ENCODE results near the gene FTCDNL1. TPM values are rescaled to one million over a fixed set of nuclear protein-coding genes. Genes with fewer than 3 reads are reported as not detected.
A peak's percentile ranks its signal among the peaks of the same experiment; 100 is the strongest.

Gene FTCDNL1
- total and polyA plus RNA-seq, 2 donors = 0.94 to 2.2 TPM

- Histone ChIP-seq H3K36me3 (ENCODE audit: control insufficient read depth in 2 of 2, insufficient read depth in 2 of 2, low read length in 1 of 2) (no peaks in the 10 kb centered on the region), H3K4me3 (ENCODE audit: low read length in 2 of 2) (no peak overlapping the region), H3K27me3 (ENCODE audit: control insufficient read depth in 2 of 2, insufficient read depth in 1 of 2, low read length in 1 of 2) (no peaks in the 10 kb centered on the region), H3K27ac (ENCODE audit: low read depth in 1 of 2, low read length in 1 of 2) (no peak overlapping the region), H3K4me1 (ENCODE audit: control insufficient read depth in 2 of 2, insufficient read depth in 2 of 2, low read length in 2 of 2) (no peaks in the 10 kb centered on the region), H3K9me3 (ENCODE audit: control insufficient read depth in 2 of 2, insufficient read depth in 1 of 2, low read length in 1 of 2) (no peaks in the 10 kb centered on the region)
- no peak for DNase-seq (ENCODE audit: low read depth in 6 of 9, low spot score in 9 of 9)
These were observed 133.4 kb downstream of the FTCDNL1 start for GRCh38 chr2:199717587-199717907.

GRCh38 chr2:199716807-199717586, 134.0 kb downstream of the FTCDNL1 start:
- Histone ChIP-seq H3K4me3 (ENCODE audit: low read length in 2 of 2) (no peak overlapping the region), H3K27ac (ENCODE audit: low read depth in 1 of 2, low read length in 1 of 2) (no peak overlapping the region), H3K9me3 (ENCODE audit: control insufficient read depth in 2 of 2, insufficient read depth in 1 of 2, low read length in 1 of 2) (no peaks in the 10 kb centered on the region), H3K27me3 (ENCODE audit: control insufficient read depth in 2 of 2, insufficient read depth in 1 of 2, low read length in 1 of 2) (no peaks in the 10 kb centered on the region), H3K36me3 (ENCODE audit: control insufficient read depth in 2 of 2, insufficient read depth in 2 of 2, low read length in 1 of 2) (no peaks in the 10 kb centered on the region), H3K4me1 (ENCODE audit: control insufficient read depth in 2 of 2, insufficient read depth in 2 of 2, low read length in 2 of 2) (no peaks in the 10 kb centered on the region)
- peak in 1 of 9 donors; percentile 11 for DNase-seq (ENCODE audit: low read depth in 6 of 9, low spot score in 9 of 9)
- WGBS = 58% methylated on average over 4 of the region's 4 CpGs

GRCh38 chr2:199713746-199714145, 137.2 kb downstream of the FTCDNL1 start:
- Histone ChIP-seq H3K4me3 (ENCODE audit: low read length in 2 of 2) (no peak overlapping the region), H3K27me3 (ENCODE audit: control insufficient read depth in 2 of 2, insufficient read depth in 1 of 2, low read length in 1 of 2) (no peaks in the 10 kb centered on the region), H3K36me3 (ENCODE audit: control insufficient read depth in 2 of 2, insufficient read depth in 2 of 2, low read length in 1 of 2) (no peaks in the 10 kb centered on the region), H3K9me3 (ENCODE audit: control insufficient read depth in 2 of 2, insufficient read depth in 1 of 2, low read length in 1 of 2) (no peaks in the 10 kb centered on the region), H3K27ac (ENCODE audit: low read depth in 1 of 2, low read length in 1 of 2) (no peak overlapping the region), H3K4me1 (ENCODE audit: control insufficient read depth in 2 of 2, insufficient read depth in 2 of 2, low read length in 2 of 2) (no peaks in the 10 kb centered on the region)
- 70% methylated on average over 2 of the region's 2 CpGs for WGBS
- no peak for DNase-seq (ENCODE audit: low read depth in 6 of 9, low spot score in 9 of 9)

GRCh38 chr2:199710551-199710950, 140.4 kb downstream of the FTCDNL1 start:
- H3K9me3 ChIP-seq (ENCODE audit: control insufficient read depth in 2 of 2, insufficient read depth in 1 of 2, low read length in 1 of 2) = no peaks in the 10 kb centered on the region
- 96% methylated on average over 1 of the region's 1 CpG for WGBS

More at GRCh38 chr2:199710551-199710950, 140.4 kb downstream of the FTCDNL1 start:
- no peaks in the 10 kb centered on the region for H3K36me3 ChIP-seq (ENCODE audit: control insufficient read depth in 2 of 2, insufficient read depth in 2 of 2, low read length in 1 of 2)
- H3K27ac ChIP-seq (ENCODE audit: low read depth in 1 of 2, low read length in 1 of 2) = no peak overlapping the region
- no peaks in the 10 kb centered on the region for H3K27me3 ChIP-seq (ENCODE audit: control insufficient read depth in 2 of 2, insufficient read depth in 1 of 2, low read length in 1 of 2)
- DNase-seq (ENCODE audit: low read depth in 6 of 9, low spot score in 9 of 9) = no peak
- H3K4me3 ChIP-seq (ENCODE audit: low read length in 2 of 2) = no peak overlapping the region
- H3K4me1 ChIP-seq (ENCODE audit: control insufficient read depth in 2 of 2, insufficient read depth in 2 of 2, low read length in 2 of 2) = no peaks in the 10 kb centered on the region

Other genes starting within 250 kb of the FTCDNL1 start
- gene C2orf69, start 60.1 kb upstream of the FTCDNL1 start, total RNA-seq = 4.5 TPM
- 10.0 TPM for gene C2orf69, start 60.1 kb upstream of the FTCDNL1 start, polyA plus RNA-seq
- 5.9 TPM for gene TYW5, start 104.3 kb upstream of the FTCDNL1 start, total RNA-seq
- gene TYW5, start 104.3 kb upstream of the FTCDNL1 start, polyA plus RNA-seq = 5.5 TPM
- 15.3 TPM for gene MAIP1, start 104.4 kb upstream of the FTCDNL1 start, total RNA-seq
- 16.3 TPM for gene MAIP1, start 104.4 kb upstream of the FTCDNL1 start, polyA plus RNA-seq

All from thymus (tissue), 11 donors.